Measurements from ENCODE around the gene IVD. TPM values are rescaled to one million over a fixed set of nuclear protein-coding genes. Genes with fewer than 3 reads are reported as not detected.

Gene IVD
- polyA plus RNA-seq, 1 donor from 2014 or later, result 28.6 TPM

GRCh38 chr15:40361640-40362039 is 44.0 kb upstream of the IVD start:
- H4K20me1 ChIP-seq (ENCODE audit: insufficient read depth), result no peaks in the 10 kb centered on the region
- H2AFZ ChIP-seq (ENCODE audit: low read depth, low read length), result no peak overlapping the region
- no peaks in the 10 kb centered on the region for H3K9me3 ChIP-seq (ENCODE audit: low read length)
- peaks cover 5% of the 10 kb centered on the region for H3K27me3 ChIP-seq (ENCODE audit: insufficient read depth, low read depth, low read length)
- TF ChIP-seq EP300 (conservative IDR thresholded peaks at IDR 0.05; ENCODE audit: poor library complexity, severe bottlenecking) (no peak), TAF1 (IDR thresholded peaks at IDR 0.05; ENCODE audit: low read depth) (no peak), POLR2AphosphoS5 (IDR thresholded peaks at IDR 0.05) (no peak), MXI1 (conservative IDR thresholded peaks at IDR 0.05; ENCODE audit: poor library complexity, severe bottlenecking) (no peak), RAD21 (conservative IDR thresholded peaks at IDR 0.05) (no peak), EZH2 (IDR thresholded peaks at IDR 0.05; ENCODE audit: borderline replicate concordance, insufficient read depth, low read length, poor library complexity, severe bottlenecking) (no peak), SMC3 (conservative IDR thresholded peaks at IDR 0.05; ENCODE audit: poor library complexity) (no peak)
- TF ChIP-seq, protein P1, sequence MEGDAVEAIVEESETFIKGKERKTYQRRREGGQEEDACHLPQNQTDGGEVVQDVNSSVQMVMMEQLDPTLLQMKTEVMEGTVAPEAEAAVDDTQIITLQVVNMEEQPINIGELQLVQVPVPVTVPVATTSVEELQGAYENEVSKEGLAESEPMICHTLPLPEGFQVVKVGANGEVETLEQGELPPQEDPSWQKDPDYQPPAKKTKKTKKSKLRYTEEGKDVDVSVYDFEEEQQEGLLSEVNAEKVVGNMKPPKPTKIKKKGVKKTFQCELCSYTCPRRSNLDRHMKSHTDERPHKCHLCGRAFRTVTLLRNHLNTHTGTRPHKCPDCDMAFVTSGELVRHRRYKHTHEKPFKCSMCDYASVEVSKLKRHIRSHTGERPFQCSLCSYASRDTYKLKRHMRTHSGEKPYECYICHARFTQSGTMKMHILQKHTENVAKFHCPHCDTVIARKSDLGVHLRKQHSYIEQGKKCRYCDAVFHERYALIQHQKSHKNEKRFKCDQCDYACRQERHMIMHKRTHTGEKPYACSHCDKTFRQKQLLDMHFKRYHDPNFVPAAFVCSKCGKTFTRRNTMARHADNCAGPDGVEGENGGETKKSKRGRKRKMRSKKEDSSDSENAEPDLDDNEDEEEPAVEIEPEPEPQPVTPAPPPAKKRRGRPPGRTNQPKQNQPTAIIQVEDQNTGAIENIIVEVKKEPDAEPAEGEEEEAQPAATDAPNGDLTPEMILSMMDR (IDR thresholded peaks at IDR 0.05; ENCODE audit: poor library complexity, severe bottlenecking), result no peak
- TF ChIP-seq, protein P2, sequence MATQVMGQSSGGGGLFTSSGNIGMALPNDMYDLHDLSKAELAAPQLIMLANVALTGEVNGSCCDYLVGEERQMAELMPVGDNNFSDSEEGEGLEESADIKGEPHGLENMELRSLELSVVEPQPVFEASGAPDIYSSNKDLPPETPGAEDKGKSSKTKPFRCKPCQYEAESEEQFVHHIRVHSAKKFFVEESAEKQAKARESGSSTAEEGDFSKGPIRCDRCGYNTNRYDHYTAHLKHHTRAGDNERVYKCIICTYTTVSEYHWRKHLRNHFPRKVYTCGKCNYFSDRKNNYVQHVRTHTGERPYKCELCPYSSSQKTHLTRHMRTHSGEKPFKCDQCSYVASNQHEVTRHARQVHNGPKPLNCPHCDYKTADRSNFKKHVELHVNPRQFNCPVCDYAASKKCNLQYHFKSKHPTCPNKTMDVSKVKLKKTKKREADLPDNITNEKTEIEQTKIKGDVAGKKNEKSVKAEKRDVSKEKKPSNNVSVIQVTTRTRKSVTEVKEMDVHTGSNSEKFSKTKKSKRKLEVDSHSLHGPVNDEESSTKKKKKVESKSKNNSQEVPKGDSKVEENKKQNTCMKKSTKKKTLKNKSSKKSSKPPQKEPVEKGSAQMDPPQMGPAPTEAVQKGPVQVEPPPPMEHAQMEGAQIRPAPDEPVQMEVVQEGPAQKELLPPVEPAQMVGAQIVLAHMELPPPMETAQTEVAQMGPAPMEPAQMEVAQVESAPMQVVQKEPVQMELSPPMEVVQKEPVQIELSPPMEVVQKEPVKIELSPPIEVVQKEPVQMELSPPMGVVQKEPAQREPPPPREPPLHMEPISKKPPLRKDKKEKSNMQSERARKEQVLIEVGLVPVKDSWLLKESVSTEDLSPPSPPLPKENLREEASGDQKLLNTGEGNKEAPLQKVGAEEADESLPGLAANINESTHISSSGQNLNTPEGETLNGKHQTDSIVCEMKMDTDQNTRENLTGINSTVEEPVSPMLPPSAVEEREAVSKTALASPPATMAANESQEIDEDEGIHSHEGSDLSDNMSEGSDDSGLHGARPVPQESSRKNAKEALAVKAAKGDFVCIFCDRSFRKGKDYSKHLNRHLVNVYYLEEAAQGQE (IDR thresholded peaks at IDR 0.05; ENCODE audit: borderline replicate concordance), result no peak
- no peak overlapping the region for H3K9ac ChIP-seq (ENCODE audit: low read length)
- H3F3A ChIP-seq (ENCODE audit: insufficient read depth, low read length, poor library complexity, severe bottlenecking), result no peaks in the 10 kb centered on the region
- H3K79me2 ChIP-seq (replicated peaks; ENCODE audit: insufficient read depth, low read length), result peaks cover 3% of the 10 kb centered on the region
- no peaks in the 10 kb centered on the region for H3K36me3 ChIP-seq (ENCODE audit: insufficient read depth, low read length)
- no peaks in the 10 kb centered on the region for H3K9me2 ChIP-seq (ENCODE audit: insufficient read depth, low read length)
- H3K27ac ChIP-seq (ENCODE audit: low read length), result no peak overlapping the region
- H3K4me2 ChIP-seq (ENCODE audit: low read length), result no peak overlapping the region
- no peak overlapping the region for H3K4me3 ChIP-seq (ENCODE audit: low read length)

DNA sequence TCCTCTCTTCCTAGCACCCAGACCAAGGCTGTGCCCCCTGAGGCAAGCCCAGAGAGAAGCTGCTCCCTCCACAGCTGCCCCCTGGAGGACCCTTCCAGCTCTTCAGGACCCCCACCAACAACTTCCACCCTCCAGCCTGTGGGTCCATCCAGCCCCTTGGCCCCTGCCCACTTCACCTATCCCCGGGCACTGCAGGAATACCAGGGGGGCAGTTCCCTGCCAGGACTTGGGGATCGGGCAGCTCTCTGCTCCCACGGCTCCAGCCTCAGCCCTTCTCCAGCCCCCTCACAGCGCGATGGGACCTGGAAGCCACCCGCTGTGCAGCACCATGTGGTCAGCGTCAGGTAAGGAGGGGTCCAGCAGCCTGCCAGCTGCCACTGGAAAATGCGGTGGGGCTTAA is 42.0 kb upstream of the IVD start:
- H3K4me3 ChIP-seq (ENCODE audit: low read length), result no peak overlapping the region
- peaks cover 3% of the 10 kb centered on the region for H3K79me2 ChIP-seq (replicated peaks; ENCODE audit: insufficient read depth, low read length)
- TF ChIP-seq SMC3 (conservative IDR thresholded peaks at IDR 0.05; ENCODE audit: poor library complexity), result no peak
- no peak for TF ChIP-seq MXI1 (conservative IDR thresholded peaks at IDR 0.05; ENCODE audit: poor library complexity, severe bottlenecking)
- TF ChIP-seq, protein P1 (IDR thresholded peaks at IDR 0.05; ENCODE audit: poor library complexity, severe bottlenecking), result no peak
- no peak for TF ChIP-seq TAF1 (IDR thresholded peaks at IDR 0.05; ENCODE audit: low read depth)
- no peak for TF ChIP-seq EZH2 (IDR thresholded peaks at IDR 0.05; ENCODE audit: borderline replicate concordance, insufficient read depth, low read length, poor library complexity, severe bottlenecking)
- TF ChIP-seq POLR2AphosphoS5 (IDR thresholded peaks at IDR 0.05), result no peak
- TF ChIP-seq RAD21 (conservative IDR thresholded peaks at IDR 0.05), result no peak
- TF ChIP-seq, protein P2 (IDR thresholded peaks at IDR 0.05; ENCODE audit: borderline replicate concordance), result no peak
- TF ChIP-seq EP300 (conservative IDR thresholded peaks at IDR 0.05; ENCODE audit: poor library complexity, severe bottlenecking), result no peak
- no peak overlapping the region for H2AFZ ChIP-seq (ENCODE audit: low read depth, low read length)
- H3K4me2 ChIP-seq (ENCODE audit: low read length), result no peak overlapping the region
- H3K9me2 ChIP-seq (ENCODE audit: insufficient read depth, low read length), result no peaks in the 10 kb centered on the region
- no peaks in the 10 kb centered on the region for H3F3A ChIP-seq (ENCODE audit: insufficient read depth, low read length, poor library complexity, severe bottlenecking)
- H3K9me3 ChIP-seq (ENCODE audit: low read length), result no peaks in the 10 kb centered on the region
- H3K27me3 ChIP-seq (ENCODE audit: insufficient read depth, low read depth, low read length), result peaks cover 5% of the 10 kb centered on the region
- H4K20me1 ChIP-seq (ENCODE audit: insufficient read depth), result no peaks in the 10 kb centered on the region
- no peak overlapping the region for H3K9ac ChIP-seq (ENCODE audit: low read length)
- H3K36me3 ChIP-seq (ENCODE audit: insufficient read depth, low read length), result peaks cover under 1% of the 10 kb centered on the region
- no peak overlapping the region for H3K27ac ChIP-seq (ENCODE audit: low read length)

Measured in neural cell (in vitro differentiated cells).